Astrocyte (in vitro differentiated cells and primary cell): ENCODE data around the gene SVOPL. TPM values are rescaled to one million over a fixed set of nuclear protein-coding genes. Genes with fewer than 3 reads are reported as not detected.

Source experiments
- DNase-seq: peaks from one replicate; pipeline ENCODE4 v3.0.0-alpha.2; 2010; ENCODE audit warnings: low read depth
- FAIRE-seq: peaks from 2 replicates; lab custom pipeline; 2011; peaks lifted over from hg19 to GRCh38; lab: Jason Lieb, UNC
- H2AFZ ChIP-seq: 2 replicates; pipeline ENCODE4 v1.6.0; 2012; ENCODE audit warnings: low read depth, low read length, inconsistent platforms
- H3K27ac ChIP-seq: 2 replicates; pipeline ENCODE4 v1.5.1; 2011; ENCODE audit warnings: low read depth, low read length, inconsistent platforms
- H3K27me3 ChIP-seq: 2 replicates; pipeline ENCODE4 v1.6.0; 2011; ENCODE audit warnings: low read length, inconsistent platforms; ENCODE audit not compliant: insufficient read depth
- H3K36me3 ChIP-seq: 2 replicates; pipeline ENCODE4 v1.5.1; 2011; ENCODE audit warnings: low read length, inconsistent platforms; ENCODE audit not compliant: insufficient read depth
- H3K4me1 ChIP-seq: 2 replicates; pipeline ENCODE4 v1.5.1; 2011; ENCODE audit warnings: low read length, inconsistent platforms; ENCODE audit not compliant: insufficient read depth
- H3K4me2 ChIP-seq: 2 replicates; pipeline ENCODE4 v1.6.0; 2012; ENCODE audit warnings: low read length, inconsistent platforms
- H3K4me3 ChIP-seq: 2 replicates; pipeline ENCODE4 v1.5.1; 2011; ENCODE audit warnings: low read depth, mild to moderate bottlenecking, low read length, inconsistent platforms; ENCODE audit not compliant: insufficient read depth
- H3K79me2 ChIP-seq: 2 replicates; pipeline ENCODE4 v1.6.0; 2012; ENCODE audit warnings: mild to moderate bottlenecking, low read length, inconsistent platforms; ENCODE audit not compliant: insufficient read depth
- H3K9ac ChIP-seq: 2 replicates; pipeline ENCODE4 v1.6.0; 2012; ENCODE audit warnings: mild to moderate bottlenecking, low read length, inconsistent platforms
- H3K9me3 ChIP-seq: 2 replicates; pipeline ENCODE4 v1.5.1; 2012; ENCODE audit warnings: low read depth, mild to moderate bottlenecking, low read length, inconsistent platforms; ENCODE audit not compliant: insufficient read depth
- H4K20me1 ChIP-seq: 2 replicates; pipeline ENCODE4 v1.6.0; 2012; ENCODE audit warnings: low read length, inconsistent platforms; ENCODE audit not compliant: insufficient read depth
- H3K27ac Mint-ChIP-seq: one replicate; pipeline ENCODE4 v1.8.0; 2021; ENCODE audit warnings: mild to moderate bottlenecking, mixed read lengths; ENCODE audit not compliant: unreplicated experiment
- H3K27me3 Mint-ChIP-seq: one replicate; pipeline ENCODE4 v1.8.0; 2021; ENCODE audit warnings: low read depth, mixed read lengths; ENCODE audit not compliant: unreplicated experiment
- H3K36me3 Mint-ChIP-seq: one replicate; pipeline ENCODE4 v1.8.0; 2021; ENCODE audit warnings: low read depth, mixed read lengths; ENCODE audit not compliant: unreplicated experiment
- H3K4me1 Mint-ChIP-seq: one replicate; pipeline ENCODE4 v1.8.0; 2021; ENCODE audit warnings: low read depth, mixed read lengths; ENCODE audit not compliant: unreplicated experiment
- H3K4me3 Mint-ChIP-seq: one replicate; pipeline ENCODE4 v1.8.0; 2021; ENCODE audit warnings: mild to moderate bottlenecking, moderate library complexity, mixed read lengths; ENCODE audit not compliant: unreplicated experiment
- H3K9me3 Mint-ChIP-seq: one replicate; pipeline ENCODE4 v1.8.0; 2021; ENCODE audit warnings: mild to moderate bottlenecking, mixed read lengths; ENCODE audit not compliant: unreplicated experiment
- EZH2 ChIP-seq: IDR thresholded peaks from 2 replicates; pipeline ENCODE4 v1.6.1; 2012; ENCODE audit warnings: mild to moderate bottlenecking, low read length, inconsistent platforms; ENCODE audit not compliant: insufficient read depth
- total RNA-seq: library from RNA; stranded (reverse); gene quantifications from 2 replicates; pipeline ENCODE4 v1.2.1, GENCODE V29; 2021
- TF ChIP-seq, protein P1 (sequence below): IDR thresholded peaks from 2 replicates; pipeline ENCODE4 v1.5.1; 2011; ENCODE audit warnings: low read depth, mild to moderate bottlenecking, inconsistent platforms, low read length, moderate library complexity; ENCODE audit not compliant: insufficient read depth

The SVOPL gene
- total RNA-seq, 1 donor from 2014 or later: 0.34 TPM

DNA sequence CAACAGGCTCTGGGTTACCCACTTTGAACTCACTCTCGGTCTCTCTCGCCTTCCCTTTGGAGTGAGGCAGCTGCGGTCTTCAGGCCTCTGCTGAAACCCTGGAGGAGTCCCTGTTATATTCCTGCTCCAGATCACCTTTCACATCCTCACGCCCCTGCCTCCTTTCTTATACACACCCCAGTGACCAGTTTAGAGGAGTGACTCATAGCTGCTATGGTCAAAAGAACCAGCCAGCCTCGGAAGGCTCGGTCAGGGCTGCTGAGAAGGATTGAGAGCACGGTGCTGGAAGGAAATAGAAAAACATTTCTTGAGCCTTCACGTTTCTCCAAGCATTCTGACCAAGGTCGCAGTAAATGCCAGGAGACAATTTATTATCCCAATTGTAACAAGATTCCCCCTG lies 28.3 kb upstream of the SVOPL start:
- Mint-ChIP-seq H3K4me3 (no peak overlapping the region), H3K27me3 (peaks cover 4% of the 10 kb centered on the region), H3K9me3 (peaks cover 2% of the 10 kb centered on the region), H3K27ac (no peak overlapping the region), H3K36me3 (no peaks in the 10 kb centered on the region), H3K4me1 (peaks cover 5% of the 10 kb centered on the region)
- Histone ChIP-seq H3K36me3 (no peaks in the 10 kb centered on the region), H3K27ac (no peak overlapping the region), H3K27me3 (no peaks in the 10 kb centered on the region), H3K4me1 (no peaks in the 10 kb centered on the region), H3K9me3 (no peaks in the 10 kb centered on the region), H2AFZ (no peak overlapping the region), H3K9ac (no peak overlapping the region), H3K4me2 (no peak overlapping the region), H3K79me2 (no peaks in the 10 kb centered on the region), H3K4me3 (no peak overlapping the region), H4K20me1 (no peaks in the 10 kb centered on the region)
- TF ChIP-seq, protein P1, sequence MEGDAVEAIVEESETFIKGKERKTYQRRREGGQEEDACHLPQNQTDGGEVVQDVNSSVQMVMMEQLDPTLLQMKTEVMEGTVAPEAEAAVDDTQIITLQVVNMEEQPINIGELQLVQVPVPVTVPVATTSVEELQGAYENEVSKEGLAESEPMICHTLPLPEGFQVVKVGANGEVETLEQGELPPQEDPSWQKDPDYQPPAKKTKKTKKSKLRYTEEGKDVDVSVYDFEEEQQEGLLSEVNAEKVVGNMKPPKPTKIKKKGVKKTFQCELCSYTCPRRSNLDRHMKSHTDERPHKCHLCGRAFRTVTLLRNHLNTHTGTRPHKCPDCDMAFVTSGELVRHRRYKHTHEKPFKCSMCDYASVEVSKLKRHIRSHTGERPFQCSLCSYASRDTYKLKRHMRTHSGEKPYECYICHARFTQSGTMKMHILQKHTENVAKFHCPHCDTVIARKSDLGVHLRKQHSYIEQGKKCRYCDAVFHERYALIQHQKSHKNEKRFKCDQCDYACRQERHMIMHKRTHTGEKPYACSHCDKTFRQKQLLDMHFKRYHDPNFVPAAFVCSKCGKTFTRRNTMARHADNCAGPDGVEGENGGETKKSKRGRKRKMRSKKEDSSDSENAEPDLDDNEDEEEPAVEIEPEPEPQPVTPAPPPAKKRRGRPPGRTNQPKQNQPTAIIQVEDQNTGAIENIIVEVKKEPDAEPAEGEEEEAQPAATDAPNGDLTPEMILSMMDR: no peak
- TF ChIP-seq EZH2: no peak
- DNase-seq (no peak), FAIRE-seq (no peak)

- FAIRE-seq (no peak), DNase-seq (no peak)
- Histone ChIP-seq H3K4me3 (no peak overlapping the region), H3K4me1 (no peaks in the 10 kb centered on the region), H3K9ac (no peak overlapping the region), H3K36me3 (no peaks in the 10 kb centered on the region), H4K20me1 (no peaks in the 10 kb centered on the region), H3K4me2 (no peak overlapping the region), H3K79me2 (no peaks in the 10 kb centered on the region), H2AFZ (no peak overlapping the region), H3K27ac (no peak overlapping the region), H3K9me3 (no peaks in the 10 kb centered on the region), H3K27me3 (no peaks in the 10 kb centered on the region)
- Mint-ChIP-seq H3K36me3 (no peaks in the 10 kb centered on the region), H3K4me3 (no peak overlapping the region), H3K27me3 (no peaks in the 10 kb centered on the region), H3K27ac (no peak overlapping the region), H3K4me1 (peaks cover 5% of the 10 kb centered on the region), H3K9me3 (peaks cover 2% of the 10 kb centered on the region)
- TF ChIP-seq, protein P1: no peak
- no peak for TF ChIP-seq EZH2
Observed at GRCh38 chr7:138727336-138728099, 26.4 kb upstream of the SVOPL start.

- H3K4me2 ChIP-seq: no peak overlapping the region
- Mint-ChIP-seq H3K4me1 (peaks cover 5% of the 10 kb centered on the region), H3K27ac (no peak overlapping the region), H3K27me3 (no peaks in the 10 kb centered on the region), H3K9me3 (peaks cover 2% of the 10 kb centered on the region), H3K36me3 (no peaks in the 10 kb centered on the region), H3K4me3 (no peak overlapping the region)
- no peaks in the 10 kb centered on the region for H3K79me2 ChIP-seq
- no peaks in the 10 kb centered on the region for H3K36me3 ChIP-seq
- no peak overlapping the region for H2AFZ ChIP-seq
- no peak overlapping the region for H3K9ac ChIP-seq
- no peaks in the 10 kb centered on the region for H3K4me1 ChIP-seq
- H3K4me3 ChIP-seq: no peak overlapping the region
- H4K20me1 ChIP-seq: no peaks in the 10 kb centered on the region
- TF ChIP-seq EZH2: no peak
- TF ChIP-seq, protein P1: no peak
- H3K9me3 ChIP-seq: no peaks in the 10 kb centered on the region
- no peaks in the 10 kb centered on the region for H3K27me3 ChIP-seq
- DNase-seq (no peak), FAIRE-seq (no peak)
- no peak overlapping the region for H3K27ac ChIP-seq
Observed at GRCh38 chr7:138726288-138726687, 25.1 kb upstream of the SVOPL start.
